Measurements from ENCODE around the gene KLK12. TPM values are rescaled to one million over a fixed set of nuclear protein-coding genes. Genes with fewer than 3 reads are reported as not detected.

The KLK12 gene
- total RNA-seq, 1 experiment from 2014 or later = not detected

DNA sequence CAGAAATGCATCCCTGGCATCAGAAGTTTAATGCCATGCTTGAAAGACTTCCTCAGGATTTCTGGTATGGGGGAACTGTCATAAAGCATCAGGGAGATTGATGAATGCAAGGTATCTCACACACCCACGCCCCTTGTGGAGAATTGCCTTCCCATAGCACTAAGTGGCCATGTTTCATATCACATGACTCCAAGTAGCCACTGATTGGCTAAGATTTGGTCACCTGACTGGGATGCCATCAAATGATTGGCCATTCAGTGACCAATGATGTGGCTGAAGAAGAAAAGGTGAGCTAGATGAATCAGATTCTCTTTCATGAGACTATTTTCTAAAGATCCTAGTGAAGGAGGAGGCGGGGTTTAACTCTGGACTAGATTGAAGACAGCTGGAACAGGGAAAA, 40.7 kb downstream of the KLK12 start:
- Mint-ChIP-seq H3K9me3 (peaks cover 0 to 4% of the 10 kb centered on the region in 2 experiments; a peak in 2 of 5 replicates), H3K27me3 (ENCODE audit: low read depth) (peaks cover 42% of the 10 kb centered on the region), H3K27ac (no peak overlapping the region), H3K4me1 (peaks cover 2 to 13% of the 10 kb centered on the region in 2 experiments; a peak in 2 of 4 replicates), H3K4me3 (no peak overlapping the region), H3K36me3 (ENCODE audit: insufficient read depth in 1 of 3, low read depth in 3 of 3) (no peaks in the 10 kb centered on the region; a peak in 1 of 7 replicates)
- no peaks in the 10 kb centered on the region for H4K20me1 ChIP-seq (ENCODE audit: control insufficient read depth, insufficient read depth, insufficient read length)
- H4K8ac ChIP-seq (replicated peaks; ENCODE audit: insufficient read length, low read depth, low read length) = no peak overlapping the region
- WGBS (ENCODE audit: extremely low coverage, insufficient read length, low lambda C conversion rate) = no CpG with 5 or more reads among the region's 2 CpGs
- no peak overlapping the region for H3K14ac ChIP-seq (ENCODE audit: insufficient read depth, low read length)
- H3K27ac ChIP-seq (ENCODE audit: insufficient read length, low read depth, low read length) = no peak overlapping the region
- H2BK120ac ChIP-seq (ENCODE audit: low read depth, low read length, poor library complexity, severe bottlenecking) = no peak overlapping the region
- no peaks in the 10 kb centered on the region for H3K79me2 ChIP-seq (ENCODE audit: insufficient read depth, low read length)
- TF ChIP-seq, protein P1, sequence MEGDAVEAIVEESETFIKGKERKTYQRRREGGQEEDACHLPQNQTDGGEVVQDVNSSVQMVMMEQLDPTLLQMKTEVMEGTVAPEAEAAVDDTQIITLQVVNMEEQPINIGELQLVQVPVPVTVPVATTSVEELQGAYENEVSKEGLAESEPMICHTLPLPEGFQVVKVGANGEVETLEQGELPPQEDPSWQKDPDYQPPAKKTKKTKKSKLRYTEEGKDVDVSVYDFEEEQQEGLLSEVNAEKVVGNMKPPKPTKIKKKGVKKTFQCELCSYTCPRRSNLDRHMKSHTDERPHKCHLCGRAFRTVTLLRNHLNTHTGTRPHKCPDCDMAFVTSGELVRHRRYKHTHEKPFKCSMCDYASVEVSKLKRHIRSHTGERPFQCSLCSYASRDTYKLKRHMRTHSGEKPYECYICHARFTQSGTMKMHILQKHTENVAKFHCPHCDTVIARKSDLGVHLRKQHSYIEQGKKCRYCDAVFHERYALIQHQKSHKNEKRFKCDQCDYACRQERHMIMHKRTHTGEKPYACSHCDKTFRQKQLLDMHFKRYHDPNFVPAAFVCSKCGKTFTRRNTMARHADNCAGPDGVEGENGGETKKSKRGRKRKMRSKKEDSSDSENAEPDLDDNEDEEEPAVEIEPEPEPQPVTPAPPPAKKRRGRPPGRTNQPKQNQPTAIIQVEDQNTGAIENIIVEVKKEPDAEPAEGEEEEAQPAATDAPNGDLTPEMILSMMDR (conservative IDR thresholded peaks at IDR 0.05) = no peak
- no peak overlapping the region for H2AFZ ChIP-seq (ENCODE audit: low read length)
- no peak overlapping the region for H3K9ac ChIP-seq (ENCODE audit: extremely low read depth, insufficient read length, low read length)
- H3K27me3 ChIP-seq (ENCODE audit: insufficient read depth, low read length) = no peaks in the 10 kb centered on the region
- no peaks in the 10 kb centered on the region for H3K9me3 ChIP-seq (ENCODE audit: control insufficient read depth, low read depth, low read length)
- DNase-seq = no peak
- H3K79me1 ChIP-seq (ENCODE audit: insufficient read depth, low read depth, low read length, poor library complexity, severe bottlenecking) = no peaks in the 10 kb centered on the region
- no peak overlapping the region for H3T11ph ChIP-seq (ENCODE audit: low read length)
- no peak overlapping the region for H4K91ac ChIP-seq (ENCODE audit: insufficient read length, low read depth, low read length)
- no peaks in the 10 kb centered on the region for H3K23me2 ChIP-seq (ENCODE audit: insufficient read length, low read depth, low read length, poor library complexity, severe bottlenecking)
- H2AK5ac ChIP-seq (ENCODE audit: insufficient read length, low read length) = no peak overlapping the region
- no peaks in the 10 kb centered on the region for H3K4me1 ChIP-seq (ENCODE audit: insufficient read depth, low read length)
- no peak overlapping the region for H2BK15ac ChIP-seq (ENCODE audit: low read depth, low read length)
- no peak overlapping the region for H3K23ac ChIP-seq (ENCODE audit: insufficient read length, low read depth, low read length)
- H2BK5ac ChIP-seq (ENCODE audit: insufficient read length, low read length) = no peak overlapping the region
- no peak overlapping the region for H2BK12ac ChIP-seq (ENCODE audit: insufficient read length, low read depth, low read length)
- H3K18ac ChIP-seq (ENCODE audit: insufficient read length, low read depth, low read length) = no peak overlapping the region
- no peak overlapping the region for H3K4ac ChIP-seq (ENCODE audit: low read depth, low read length)
- no peak overlapping the region for H2BK20ac ChIP-seq (ENCODE audit: low read depth, low read length, poor library complexity, severe bottlenecking)
- H4K5ac ChIP-seq (ENCODE audit: insufficient read length, low read depth, low read length) = no peak overlapping the region
- no peak overlapping the region for H3K56ac ChIP-seq (ENCODE audit: insufficient read length, low read depth, low read length)
- H3K4me2 ChIP-seq (ENCODE audit: insufficient read depth, insufficient read length, low read length) = no peak overlapping the region
